ENCODE data around the gene CSRP1. TPM values are rescaled to one million over a fixed set of nuclear protein-coding genes. Genes with fewer than 3 reads are reported as not detected.
A peak's percentile ranks its signal among the peaks of the same experiment; 100 is the strongest.

The CSRP1 gene
- total and polyA plus RNA-seq, 4 experiments from 2014 or later: 34.2 to 79.3 (median 55.3) TPM

DNA sequence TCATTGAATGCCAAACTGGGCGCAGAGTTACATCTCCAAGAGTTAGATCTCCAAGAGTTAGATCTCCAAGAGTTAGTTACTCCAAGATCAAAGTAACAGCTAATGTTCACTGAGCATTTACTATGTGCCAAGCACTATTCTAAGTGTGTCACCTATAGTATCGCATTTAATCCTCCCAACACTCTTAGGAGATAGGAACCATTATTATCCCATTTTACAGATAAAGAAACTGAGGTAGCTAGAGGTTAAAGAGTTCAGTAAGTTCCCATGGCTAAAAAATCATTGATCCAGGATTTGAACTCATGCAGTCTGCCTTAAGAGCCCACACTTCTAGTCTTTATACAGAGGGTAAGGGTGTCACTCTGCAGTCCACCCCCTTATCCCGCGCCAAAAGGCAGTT is 30.5 kb upstream of the CSRP1 start:
- Mint-ChIP-seq H3K27me3 (peaks cover 42 to 52% of the 10 kb centered on the region in 2 donors), H3K27ac (no peak overlapping the region), H3K4me3 (peak overlapping the region in 2 of 8 donors; percentile 4 to 39), H3K9me3 (no peaks in the 10 kb centered on the region), H3K36me3 (peaks cover 6 to 35% of the 10 kb centered on the region in 2 donors), H3K4me1 (peaks cover 7 to 31% (median 18%) of the 10 kb centered on the region in 4 donors)
- Histone ChIP-seq H3K4me3 (ENCODE audit: low read length in 2 of 2) (no peak overlapping the region), H3K9me3 (ENCODE audit: control insufficient read depth in 1 of 2, low read length in 2 of 2) (no peaks in the 10 kb centered on the region), H3K36me3 (ENCODE audit: insufficient read depth, low read length) (no peaks in the 10 kb centered on the region), H3K4me1 (ENCODE audit: insufficient read depth, low read length) (peaks cover 19% of the 10 kb centered on the region), H3K27ac (ENCODE audit: low read depth, low read length) (no peak overlapping the region), H3K27me3 (ENCODE audit: insufficient read depth, low read length) (peaks cover 27% of the 10 kb centered on the region)
- intact Hi-C loops (cut with micrococcal nuclease): no loop called here
- no peak for DNase-seq
- ChIA-PET CTCF (ENCODE audit: partially characterized antibody) (interaction anchor here (1.2 kb wide), 1 partner anchor 21 kb away, joined by 3 read pairs; no protein-coding TSS in a partner anchor), POLR2A (ENCODE audit: partially characterized antibody) (no interaction called here)

GRCh38 chr1:201537028-201537427 is 30.1 kb upstream of the CSRP1 start:
- intact Hi-C loops (cut with micrococcal nuclease): no loop called here
- no peak overlapping the region for H3K27ac Mint-ChIP-seq
- Histone ChIP-seq H3K4me1 (ENCODE audit: insufficient read depth, low read length) (peaks cover 19% of the 10 kb centered on the region), H3K27me3 (ENCODE audit: insufficient read depth, low read length) (peaks cover 27% of the 10 kb centered on the region), H3K36me3 (ENCODE audit: insufficient read depth, low read length) (no peaks in the 10 kb centered on the region), H3K4me3 (ENCODE audit: low read length in 2 of 2) (no peak overlapping the region), H3K27ac (ENCODE audit: low read depth, low read length) (no peak overlapping the region), H3K9me3 (ENCODE audit: control insufficient read depth in 1 of 2, low read length in 2 of 2) (no peaks in the 10 kb centered on the region)
- CTCF ChIA-PET (ENCODE audit: partially characterized antibody): interaction anchor here (1.2 kb wide), 1 partner anchor 22 kb away, joined by 3 read pairs; no protein-coding TSS in a partner anchor
- peaks cover 39 to 51% of the 10 kb centered on the region in 2 donors for H3K27me3 Mint-ChIP-seq
- H3K9me3 Mint-ChIP-seq: no peaks in the 10 kb centered on the region
- H3K36me3 Mint-ChIP-seq: peaks cover 11 to 35% of the 10 kb centered on the region in 2 donors
- DNase-seq: no peak
- peak overlapping the region in 2 of 8 donors; percentile 3 to 4 for H3K4me3 Mint-ChIP-seq
- peaks cover 7 to 31% (median 18%) of the 10 kb centered on the region in 4 donors for H3K4me1 Mint-ChIP-seq
- POLR2A ChIA-PET (ENCODE audit: partially characterized antibody): no interaction called here

- peaks cover 7 to 31% (median 18%) of the 10 kb centered on the region in 4 donors for H3K4me1 Mint-ChIP-seq
- no peaks in the 10 kb centered on the region for H3K9me3 Mint-ChIP-seq
- H3K4me3 Mint-ChIP-seq: no peak overlapping the region
- CTCF ChIA-PET (ENCODE audit: partially characterized antibody): no interaction called here
- Histone ChIP-seq H3K27ac (ENCODE audit: low read depth, low read length) (no peak overlapping the region), H3K36me3 (ENCODE audit: insufficient read depth, low read length) (no peaks in the 10 kb centered on the region), H3K4me1 (ENCODE audit: insufficient read depth, low read length) (peaks cover 19% of the 10 kb centered on the region), H3K27me3 (ENCODE audit: insufficient read depth, low read length) (peaks cover 27% of the 10 kb centered on the region), H3K9me3 (ENCODE audit: control insufficient read depth in 1 of 2, low read length in 2 of 2) (no peaks in the 10 kb centered on the region), H3K4me3 (ENCODE audit: low read length in 2 of 2) (no peak overlapping the region)
- no peak overlapping the region for H3K27ac Mint-ChIP-seq
- H3K27me3 Mint-ChIP-seq: peaks cover 36 to 47% of the 10 kb centered on the region in 2 donors
- intact Hi-C loops (cut with micrococcal nuclease): no loop called here
- no peak for DNase-seq
- peaks cover 12 to 32% of the 10 kb centered on the region in 2 donors for H3K36me3 Mint-ChIP-seq
- POLR2A ChIA-PET (ENCODE audit: partially characterized antibody): no interaction called here
These were observed 29.6 kb upstream of the CSRP1 start for GRCh38 chr1:201536558-201536957.

DNA sequence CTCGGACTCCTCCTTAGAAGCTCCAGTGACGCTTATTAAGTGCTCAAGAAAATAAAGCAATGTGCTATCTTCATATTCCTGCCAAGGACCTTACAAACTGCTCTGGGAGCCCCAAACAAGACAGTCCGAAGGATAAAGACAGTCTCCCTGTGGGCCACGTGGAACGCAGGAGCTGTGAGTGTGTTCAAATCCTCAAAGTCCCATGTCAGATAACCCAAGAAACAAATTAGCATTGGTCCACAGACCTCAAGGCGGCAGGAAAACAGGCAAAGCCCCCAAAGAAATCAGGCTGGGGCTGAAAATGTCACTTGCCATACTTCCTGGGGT is 29.0 kb upstream of the CSRP1 start:
- peak overlapping the region in 1 of 7 donors; percentile 17 for H3K27ac Mint-ChIP-seq
- H3K4me3 Mint-ChIP-seq: no peak overlapping the region
- H3K36me3 Mint-ChIP-seq: peaks cover 14 to 39% of the 10 kb centered on the region in 2 donors
- Histone ChIP-seq H3K4me3 (ENCODE audit: low read length in 2 of 2) (no peak overlapping the region), H3K27ac (ENCODE audit: low read depth, low read length) (no peak overlapping the region), H3K9me3 (ENCODE audit: control insufficient read depth in 1 of 2, low read length in 2 of 2) (no peaks in the 10 kb centered on the region), H3K4me1 (ENCODE audit: insufficient read depth, low read length) (peaks cover 19% of the 10 kb centered on the region), H3K36me3 (ENCODE audit: insufficient read depth, low read length) (no peaks in the 10 kb centered on the region), H3K27me3 (ENCODE audit: insufficient read depth, low read length) (peaks cover 27% of the 10 kb centered on the region)
- DNase-seq: no peak
- intact Hi-C loops (cut with micrococcal nuclease): no loop called here
- CTCF ChIA-PET (ENCODE audit: partially characterized antibody): interaction anchor here (0.9 kb wide), 1 partner anchor 23 kb away, joined by 3 read pairs; no protein-coding TSS in a partner anchor
- H3K9me3 Mint-ChIP-seq: no peaks in the 10 kb centered on the region
- peaks cover 7 to 31% (median 18%) of the 10 kb centered on the region in 4 donors for H3K4me1 Mint-ChIP-seq
- POLR2A ChIA-PET (ENCODE audit: partially characterized antibody): no interaction called here
- H3K27me3 Mint-ChIP-seq: peaks cover 35 to 45% of the 10 kb centered on the region in 2 donors

GRCh38 chr1:201535046-201535918 is 28.4 kb upstream of the CSRP1 start:
- Histone ChIP-seq H3K27me3 (ENCODE audit: insufficient read depth, low read length) (peaks cover 27% of the 10 kb centered on the region), H3K4me1 (ENCODE audit: insufficient read depth, low read length) (peaks cover 19% of the 10 kb centered on the region), H3K36me3 (ENCODE audit: insufficient read depth, low read length) (no peaks in the 10 kb centered on the region), H3K4me3 (ENCODE audit: low read length in 2 of 2) (no peak overlapping the region), H3K9me3 (ENCODE audit: control insufficient read depth in 1 of 2, low read length in 2 of 2) (no peaks in the 10 kb centered on the region), H3K27ac (ENCODE audit: low read depth, low read length) (no peak overlapping the region)
- Mint-ChIP-seq H3K9me3 (no peaks in the 10 kb centered on the region), H3K4me3 (no peak overlapping the region), H3K27me3 (peaks cover 30 to 41% of the 10 kb centered on the region in 2 donors), H3K36me3 (peaks cover 16 to 43% of the 10 kb centered on the region in 2 donors), H3K27ac (peak overlapping the region in 1 of 7 donors; percentile 17), H3K4me1 (peaks cover 7 to 29% (median 16%) of the 10 kb centered on the region in 4 donors)
- ChIA-PET POLR2A (ENCODE audit: partially characterized antibody) (no interaction called here), CTCF (ENCODE audit: partially characterized antibody) (interaction anchor here (0.9 to 1.3 kb wide), 2 partner anchors 23 to 24 kb away, joined by 3 to 4 read pairs; no protein-coding TSS in a partner anchor)
- intact Hi-C loops (cut with micrococcal nuclease): no loop called here
- no peak for DNase-seq

GRCh38 chr1:201533836-201534235 is 26.9 kb upstream of the CSRP1 start:
- H3K27ac ChIP-seq (ENCODE audit: low read depth, low read length): no peak overlapping the region
- H3K9me3 ChIP-seq (ENCODE audit: control insufficient read depth in 1 of 2, low read length in 2 of 2): no peaks in the 10 kb centered on the region
- Mint-ChIP-seq H3K36me3 (peaks cover 19 to 53% of the 10 kb centered on the region in 2 donors), H3K4me1 (peaks cover 5 to 18% (median 8%) of the 10 kb centered on the region in 4 donors), H3K4me3 (no peak overlapping the region), H3K27me3 (peaks cover 25 to 34% of the 10 kb centered on the region in 2 donors), H3K9me3 (peaks cover 0 to 1% (median 0%) of the 10 kb centered on the region in 8 donors), H3K27ac (peak overlapping the region in 1 of 7 donors; percentile 16)
- ChIA-PET CTCF (ENCODE audit: partially characterized antibody) (interaction anchor here (0.6 to 1.3 kb wide), 2 partner anchors 13 to 25 kb away, joined by 4 read pairs; no protein-coding TSS in a partner anchor), POLR2A (ENCODE audit: partially characterized antibody) (no interaction called here)
- DNase-seq: no peak
- peaks cover 9% of the 10 kb centered on the region for H3K4me1 ChIP-seq (ENCODE audit: insufficient read depth, low read length)
- H3K36me3 ChIP-seq (ENCODE audit: insufficient read depth, low read length): no peaks in the 10 kb centered on the region
- H3K27me3 ChIP-seq (ENCODE audit: insufficient read depth, low read length): peaks cover 16% of the 10 kb centered on the region
- intact Hi-C loops (cut with micrococcal nuclease): no loop called here
- H3K4me3 ChIP-seq (ENCODE audit: low read length in 2 of 2): no peak overlapping the region

All from CD4-positive, alpha-beta memory T cell (primary cell).